CD4-positive, alpha-beta T cell (primary cell): Measurements from ENCODE around the gene OR2V1. TPM values are rescaled to one million over a fixed set of nuclear protein-coding genes. Genes with fewer than 3 reads are reported as not detected.

Source experiments
- ATAC-seq: fragments of 200-7000 bp; cut with Tn5 transposase; one replicate; pipeline ENCODE4 v1.10.0; 2022; ENCODE audit warnings: mild to moderate bottlenecking; ENCODE audit not compliant: poor library complexity
- CTCF ChIA-PET: fragments of 350-600 bp; sonication (Branson Sonifier 250); formaldehyde crosslinking; loops from one replicate; lab custom pipeline; 2021; ENCODE audit warnings: antibody characterized with exemption, inconsistent platforms; lab: Charles Lee
- POLR2A ChIA-PET: fragments of 350-600 bp; sonication (Branson Sonifier 250); formaldehyde crosslinking; loops from one replicate; lab custom pipeline; 2021; ENCODE audit warnings: antibody characterized with exemption, inconsistent platforms; lab: Charles Lee
- DNase-seq, 14 experiments: peaks; one replicate each; pipeline ENCODE4 v3.0.0-alpha.2; 2013 to 2020; ENCODE audit warnings: mixed read lengths in 2 of 14
- H3K27ac ChIP-seq, 2 donors: one replicate each; pipeline versions ENCODE4 v1.5.1 to v1.7.0; 2013; ENCODE audit warnings: low read length in 2 of 2, low read depth in 1 of 2, mild to moderate bottlenecking in 1 of 2
- H3K27me3 ChIP-seq, 2 experiments: 1 replicate in 1 of 2; 2 replicates in 1 of 2; pipeline versions ENCODE4 v1.6.1 to v1.7.0; 2013; ENCODE audit warnings: low read length in 2 of 2, control low read depth in 1 of 2, mild to moderate bottlenecking in 1 of 2, moderate library complexity in 1 of 2; ENCODE audit not compliant: insufficient read depth in 2 of 2, control insufficient read depth in 1 of 2
- H3K36me3 ChIP-seq: one replicate; pipeline ENCODE4 v1.6.1; 2013; ENCODE audit warnings: low read length, control low read depth; ENCODE audit not compliant: insufficient read depth
- H3K4me1 ChIP-seq: one replicate; pipeline ENCODE4 v1.6.1; 2013; ENCODE audit warnings: low read length, control low read depth; ENCODE audit not compliant: insufficient read depth
- H3K4me3 ChIP-seq: one replicate; pipeline ENCODE4 v1.5.1; 2013; ENCODE audit warnings: mild to moderate bottlenecking, low read length, moderate library complexity
- H3K9me3 ChIP-seq, 2 experiments: 1 replicate in 1 of 2; 2 replicates in 1 of 2; pipeline versions ENCODE4 v1.6.1 to v1.7.0; 2013; ENCODE audit warnings: low read length in 2 of 2, mild to moderate bottlenecking in 2 of 2, control low read depth in 1 of 2, moderate library complexity in 1 of 2; ENCODE audit not compliant: control insufficient read depth in 1 of 2, insufficient read depth in 1 of 2
- H3K27ac Mint-ChIP-seq: one replicate; pipeline ENCODE4 v1.8.0; 2020; ENCODE audit warnings: mixed read lengths
- H3K27me3 Mint-ChIP-seq: one replicate; pipeline ENCODE4 v1.8.0; 2021; ENCODE audit warnings: mixed read lengths
- H3K36me3 Mint-ChIP-seq: one replicate; pipeline ENCODE4 v1.8.0; 2021; ENCODE audit warnings: low read depth, mixed read lengths
- H3K4me1 Mint-ChIP-seq: one replicate; pipeline ENCODE4 v1.8.0; 2021; ENCODE audit warnings: low read depth, mixed read lengths
- H3K4me3 Mint-ChIP-seq: one replicate; pipeline ENCODE4 v1.8.0; 2020; ENCODE audit warnings: mild to moderate bottlenecking, mixed read lengths
- H3K9me3 Mint-ChIP-seq: one replicate; pipeline ENCODE4 v1.8.0; 2020; ENCODE audit warnings: mixed read lengths
- CTCF ChIP-seq: fragments of 200-600 bp; IDR thresholded peaks from one replicate; pipeline ENCODE4 v1.8.0; 2022; ENCODE audit warnings: antibody characterized with exemption, mild to moderate bottlenecking
- intact Hi-C, 2 experiments: fragments of 100-400 bp; cut with DNase I in 1 of 2; cut with micrococcal nuclease in 1 of 2; formaldehyde crosslinking; loops; one replicate each; pipeline versions ENCODE4 v1.15.1 to v1.9.0; 2023 to 2025; cut with DNase I, micrococcal nuclease
- total RNA-seq, 174 experiments: library from RNA in 2 of 174; stranded (reverse) in 2 of 174; gene quantifications; one replicate each; pipeline ENCODE4 v1.2.3 and lab custom pipeline; 2021 to 2026

OR2V1 gene
- total RNA-seq, 2 experiments from 2014 or later, result not detected

DNA sequence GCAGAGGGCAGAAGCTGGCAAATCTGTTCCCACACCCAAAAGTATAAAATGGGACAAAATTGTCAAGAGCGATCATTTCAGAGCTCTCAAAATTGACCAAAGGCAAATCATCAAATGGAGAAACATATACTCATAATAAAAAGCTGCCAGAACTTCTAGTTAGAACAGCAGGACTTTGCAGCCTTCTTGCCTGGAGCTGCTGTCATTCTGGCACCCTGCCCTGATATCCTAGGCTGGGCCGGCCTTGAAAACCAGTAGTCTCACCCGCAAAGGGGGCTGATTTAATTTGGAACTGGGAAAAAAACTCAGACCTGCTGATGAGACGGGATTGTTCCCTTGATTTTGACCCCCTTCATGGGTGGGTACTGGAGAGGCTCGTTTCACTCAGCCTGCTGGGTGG is 18.5 kb downstream of the OR2V1 start:
- intact Hi-C loops, result no loop called here
- peaks cover 46 to 89% of the 10 kb centered on the region in 2 experiments for H3K27me3 ChIP-seq

GRCh38 chr5:181111010-181111409 is 20.0 kb downstream of the OR2V1 start:
- CTCF ChIA-PET, result no interaction called here
- DNase-seq, result no peak
- H3K27me3 ChIP-seq, result peaks cover 49 to 86% of the 10 kb centered on the region in 2 experiments
- no peaks in the 10 kb centered on the region for H3K4me1 Mint-ChIP-seq
- intact Hi-C loops, result no loop called here
- TF ChIP-seq CTCF, result no peak
- no peaks in the 10 kb centered on the region for H3K36me3 Mint-ChIP-seq
- no peaks in the 10 kb centered on the region for H3K9me3 Mint-ChIP-seq
- H3K9me3 ChIP-seq, result peaks cover 0 to 21% of the 10 kb centered on the region in 2 experiments
- no peak overlapping the region for H3K4me3 Mint-ChIP-seq
- POLR2A ChIA-PET, result no interaction called here
- H3K4me3 ChIP-seq, result no peak overlapping the region
- peaks cover 91% of the 10 kb centered on the region for H3K27me3 Mint-ChIP-seq
- peaks cover 7% of the 10 kb centered on the region for H3K4me1 ChIP-seq
- ATAC-seq, result no peak
- no peaks in the 10 kb centered on the region for H3K36me3 ChIP-seq
- no peak overlapping the region for H3K27ac ChIP-seq
- no peak overlapping the region for H3K27ac Mint-ChIP-seq

More for the DNA sequence above, 18.5 kb downstream of the OR2V1 start:
- Mint-ChIP-seq H3K4me1 (no peaks in the 10 kb centered on the region), H3K4me3 (no peak overlapping the region), H3K27ac (no peak overlapping the region), H3K9me3 (no peaks in the 10 kb centered on the region), H3K36me3 (no peaks in the 10 kb centered on the region), H3K27me3 (peaks cover 95% of the 10 kb centered on the region)
- H3K36me3 ChIP-seq, result no peaks in the 10 kb centered on the region
- ChIA-PET POLR2A (interaction anchor here (1.0 kb wide), 1 partner anchor 223 kb away, joined by 3 read pairs; no protein-coding TSS in a partner anchor), CTCF (no interaction called here)
- no peak overlapping the region for H3K4me3 ChIP-seq
- peaks cover 0 to 18% of the 10 kb centered on the region in 2 experiments for H3K9me3 ChIP-seq
- no peak for ATAC-seq
- no peak for TF ChIP-seq CTCF
- peaks cover 7% of the 10 kb centered on the region for H3K4me1 ChIP-seq
- no peak overlapping the region for H3K27ac ChIP-seq
- no peak for DNase-seq

DNA sequence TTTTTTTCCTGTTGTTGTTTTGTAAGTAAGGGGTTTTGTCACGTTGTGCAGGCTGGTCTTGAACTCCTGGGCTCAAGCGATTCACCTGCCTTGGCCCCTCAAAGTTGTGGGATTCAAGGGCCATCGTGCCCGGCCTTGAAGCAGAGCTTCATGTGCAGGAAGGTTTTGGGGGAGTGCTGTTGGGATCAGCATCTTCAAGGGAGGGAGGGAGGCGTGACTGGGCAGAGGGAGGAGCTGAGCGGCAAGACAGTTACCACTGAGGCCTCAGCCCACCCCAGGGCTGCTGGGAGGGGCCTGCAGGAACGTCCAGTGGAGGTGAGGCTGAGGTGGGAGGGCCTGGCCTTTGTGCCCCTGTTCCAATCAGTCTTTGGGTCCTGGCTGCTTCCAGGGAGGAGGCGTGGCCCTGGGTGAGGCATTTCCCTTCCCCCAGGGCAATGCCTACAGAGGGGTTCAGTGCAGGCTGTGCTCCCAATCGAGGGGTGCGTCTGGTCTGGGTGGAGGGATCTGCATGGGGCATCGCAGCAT is 21.4 kb downstream of the OR2V1 start:
- Mint-ChIP-seq H3K36me3 (no peaks in the 10 kb centered on the region), H3K27me3 (peaks cover 91% of the 10 kb centered on the region)
- peaks cover 43 to 84% of the 10 kb centered on the region in 2 experiments for H3K27me3 ChIP-seq

More for the DNA sequence above, 21.4 kb downstream of the OR2V1 start:
- H3K4me3 ChIP-seq, result no peak overlapping the region
- intact Hi-C loops, result no loop called here
- CTCF ChIA-PET, result no interaction called here
- DNase-seq, result no peak
- POLR2A ChIA-PET, result no interaction called here
- H3K4me1 Mint-ChIP-seq, result peaks cover under 1% of the 10 kb centered on the region
- H3K9me3 ChIP-seq, result peaks cover 0 to 13% of the 10 kb centered on the region in 2 experiments
- no peak overlapping the region for H3K27ac Mint-ChIP-seq
- no peak for TF ChIP-seq CTCF
- no peak overlapping the region for H3K27ac ChIP-seq
- ATAC-seq, result no peak
- H3K4me3 Mint-ChIP-seq, result no peak overlapping the region
- H3K36me3 ChIP-seq, result no peaks in the 10 kb centered on the region
- H3K4me1 ChIP-seq, result no peaks in the 10 kb centered on the region
- H3K9me3 Mint-ChIP-seq, result no peaks in the 10 kb centered on the region
